SK-N-SH (cell line): ENCODE results near the gene HNRNPAB. TPM values are rescaled to one million over a fixed set of nuclear protein-coding genes. Genes with fewer than 3 reads are reported as not detected.

Experiments
- CTCF ChIA-PET: fragments of 300-600, 350-600 bp; formaldehyde crosslinking; extraction: SDS; loops from one replicate; lab custom pipeline; 2021; lab: Yijun Ruan, JAX
- POLR2A ChIA-PET: fragments of 350-600 bp; sonication (Branson Sonifier 250); formaldehyde crosslinking; extraction: SDS; loops from one replicate; lab custom pipeline; 2020; ENCODE audit warnings: antibody characterized with exemption, inconsistent platforms; lab: Yijun Ruan, JAX
- DNase-seq: peaks from one replicate; pipeline ENCODE4 v3.0.0; 2012
- H2AFZ ChIP-seq: fragments of 200-600 bp; sonication (generic); 2 replicates; pipeline ENCODE4 v1.8.1; 2016; ENCODE audit warnings: antibody characterized with exemption, mild to moderate bottlenecking, low read depth
- H3F3A ChIP-seq: fragments of 200-600 bp; sonication (generic); replicated peaks from 2 replicates; pipeline ENCODE3; 2016; ENCODE audit warnings: antibody characterized with exemption, mild to moderate bottlenecking; ENCODE audit not compliant: insufficient read depth
- H3K27ac ChIP-seq, 2 experiments: fragments of 200-500 bp in 1 of 2; fragments of 200-600 bp in 1 of 2; sonication (Bioruptor generic) in 1 of 2; sonication (generic), shearing (Covaris generic) in 1 of 2; 2 replicates each; pipeline versions ENCODE4 v1.5.1 to v1.6.1; 2014 to 2016; ENCODE audit warnings: low read depth in 2 of 2, inconsistent platforms in 1 of 2, low read length in 1 of 2, mild to moderate bottlenecking in 1 of 2, mixed read lengths in 1 of 2
- H3K27me3 ChIP-seq: fragments of 200-600 bp; sonication (generic), shearing (Covaris generic); 2 replicates; pipeline ENCODE4 v1.6.1; 2016; ENCODE audit warnings: mixed run types; ENCODE audit not compliant: insufficient read depth
- H3K36me3 ChIP-seq, 2 experiments: fragments of 200-500 bp in 1 of 2; fragments of 200-600 bp in 1 of 2; sonication (Bioruptor generic) in 1 of 2; sonication (generic) in 1 of 2; replicated peaks in 1 of 2; 2 replicates each; pipeline versions ENCODE3 to v1.5.1; 2014 to 2016; ENCODE audit warnings: low read length in 1 of 2, mild to moderate bottlenecking in 1 of 2; ENCODE audit not compliant: insufficient read depth in 2 of 2, control insufficient read depth in 1 of 2
- H3K4me1 ChIP-seq, 2 experiments: fragments of 200-500 bp in 1 of 2; fragments of 200-600 bp in 1 of 2; sonication (Bioruptor generic) in 1 of 2; sonication (generic), shearing (Covaris generic) in 1 of 2; 2 replicates each; pipeline versions ENCODE4 v1.5.1 to v1.6.1; 2014 to 2016; ENCODE audit warnings: low read depth in 1 of 2, low read length in 1 of 2, mixed run types in 1 of 2; ENCODE audit not compliant: insufficient read depth in 2 of 2, control insufficient read depth in 1 of 2
- H3K4me2 ChIP-seq: fragments of 200-600 bp; sonication (generic), shearing (Covaris generic); 2 replicates; pipeline ENCODE4 v1.6.1; 2017; ENCODE audit warnings: mixed run types
- H3K4me3 ChIP-seq, 2 experiments: fragments of 200-500 bp in 1 of 2; fragments of 200-600 bp in 1 of 2; sonication (Bioruptor generic) in 1 of 2; sonication (generic), shearing (Covaris generic) in 1 of 2; 2 replicates each; pipeline versions ENCODE4 v1.5.1 to v1.8.1; 2014 to 2016; ENCODE audit warnings: low read depth in 2 of 2, inconsistent platforms in 1 of 2, low read length in 1 of 2, mild to moderate bottlenecking in 1 of 2, mixed read lengths in 1 of 2, moderate library complexity in 1 of 2
- H3K79me2 ChIP-seq: fragments of 200-600 bp; sonication (generic); 2 replicates; pipeline ENCODE4 v1.8.1; 2017; ENCODE audit warnings: mild to moderate bottlenecking; ENCODE audit not compliant: insufficient read depth
- H3K9ac ChIP-seq: fragments of 200-600 bp; sonication (generic); 2 replicates; pipeline ENCODE4 v1.6.1; 2017; ENCODE audit warnings: mixed run types
- H3K9me2 ChIP-seq: fragments of 200-600 bp; sonication (generic); 2 replicates; pipeline ENCODE4 v1.6.1; 2017; ENCODE audit warnings: mixed run types
- H3K9me3 ChIP-seq: fragments of 200-600 bp; sonication (generic); 2 replicates; pipeline ENCODE4 v1.6.1; 2017; ENCODE audit warnings: mixed run types, mild to moderate bottlenecking, moderate library complexity
- H4K20me1 ChIP-seq: fragments of 200-600 bp; sonication (generic); 2 replicates; pipeline ENCODE4 v1.6.1; 2017; ENCODE audit warnings: mild to moderate bottlenecking, mixed run types; ENCODE audit not compliant: insufficient read depth
- CHD2 ChIP-seq: fragments of 150-350 bp; IDR thresholded peaks from 2 replicates; pipeline ENCODE4 v1.6.1; 2018; ENCODE audit warnings: low read length; ENCODE audit not compliant: partially characterized antibody
- ELF1 ChIP-seq: IDR thresholded peaks from 2 replicates; pipeline ENCODE4 v1.4.0; 2012
- EZH2phosphoT487 ChIP-seq: fragments of 200-600 bp; sonication (generic); IDR thresholded peaks from 2 replicates; pipeline ENCODE4 v1.6.1; 2017; ENCODE audit warnings: low read depth, mixed run types, mild to moderate bottlenecking, antibody characterized with exemption, moderate library complexity, borderline replicate concordance
- FOXM1 ChIP-seq: IDR thresholded peaks from 2 replicates; pipeline ENCODE4 v1.4.0; 2012; ENCODE audit warnings: low read depth, mild to moderate bottlenecking
- GABPA ChIP-seq: IDR thresholded peaks from 2 replicates; pipeline ENCODE4 v1.4.0; 2012; ENCODE audit warnings: low read depth, mild to moderate bottlenecking
- IRF3 ChIP-seq: fragments of 150-350 bp; IDR thresholded peaks from 2 replicates; pipeline ENCODE4 v1.6.1; 2016; ENCODE audit warnings: mild to moderate bottlenecking, low read depth, low read length
- JUND ChIP-seq: IDR thresholded peaks from 2 replicates; pipeline ENCODE4 v1.4.0; 2012
- MEF2A ChIP-seq: IDR thresholded peaks from 2 replicates; pipeline ENCODE4 v1.4.0; 2012; ENCODE audit warnings: low read depth, borderline replicate concordance
- NFIC ChIP-seq: IDR thresholded peaks from 2 replicates; pipeline ENCODE4 v1.4.0; 2012; ENCODE audit warnings: borderline replicate concordance
- NRF1 ChIP-seq: IDR thresholded peaks from 2 replicates; pipeline ENCODE4 v1.6.1; 2012; ENCODE audit warnings: low read depth, mild to moderate bottlenecking, low read length
- RAD21 ChIP-seq: IDR thresholded peaks from 2 replicates; pipeline ENCODE4 v1.6.1; 2012; ENCODE audit warnings: mild to moderate bottlenecking, low read length
- RCOR1 ChIP-seq: fragments of 150-350 bp; IDR thresholded peaks from 2 replicates; pipeline ENCODE4 v1.6.1; 2017; ENCODE audit warnings: antibody characterized with exemption, low read length
- RFX5 ChIP-seq: IDR thresholded peaks from 2 replicates; pipeline ENCODE4 v1.6.1; 2012; ENCODE audit warnings: mild to moderate bottlenecking, improper control_type of control experiment, low read length
- RXRA ChIP-seq: IDR thresholded peaks from 2 replicates; pipeline ENCODE4 v1.4.0; 2012; ENCODE audit warnings: low read depth, mild to moderate bottlenecking, borderline replicate concordance
- SIN3A ChIP-seq: IDR thresholded peaks from 2 replicates; pipeline ENCODE4 v1.6.1; 2012; ENCODE audit warnings: low read depth, mild to moderate bottlenecking, low read length, moderate library complexity, borderline replicate concordance
- SMC3 ChIP-seq: IDR thresholded peaks from 2 replicates; pipeline ENCODE4 v1.6.1; 2012; ENCODE audit warnings: low read depth, low read length, improper control_type of control experiment
- TCF12 ChIP-seq: IDR thresholded peaks from 2 replicates; pipeline ENCODE4 v1.4.0; 2012
- USF2 ChIP-seq: fragments of 150-350 bp; IDR thresholded peaks from 2 replicates; pipeline ENCODE4 v1.6.1; 2017; ENCODE audit warnings: antibody characterized with exemption, low read length, low read depth, borderline replicate concordance
- YY1 ChIP-seq: IDR thresholded peaks from 2 replicates; pipeline ENCODE4 v1.4.0; 2012; ENCODE audit warnings: low read depth, mild to moderate bottlenecking
- ZBTB33 ChIP-seq: IDR thresholded peaks from 2 replicates; pipeline ENCODE4 v1.4.0; 2012; ENCODE audit warnings: low read depth, borderline replicate concordance
- WGBS: methylation state at CpG from one replicate; pipeline ENCODE4 v1.1.6; 2017; ENCODE audit warnings: low lambda C conversion rate; 5-methylcytosine and 5-hydroxymethylcytosine counted together
- polyA plus RNA-seq, 3 experiments: library from polyadenylated mRNA; depleted of rRNA; stranded (reverse); fragments of >200 nt; gene quantifications; 2 replicates each; pipeline ENCODE4 v1.2.3, GENCODE V29; 2012

The HNRNPAB gene
- polyA plus RNA-seq, 1 of the 3 experiments (the other 2 are of a cell fraction), result 164 TPM

GRCh38 chr5:178218827-178219226 is 14.5 kb downstream of the HNRNPAB start (continued):
- TF ChIP-seq NFIC (no peak), RCOR1 (no peak), MEF2A (no peak), SIN3A (no peak)

- TF ChIP-seq IRF3 (no peak), RAD21 (no peak), TCF12 (no peak), NRF1 (no peak), FOXM1 (no peak), SMC3 (no peak), JUND (no peak), NFIC (no peak), ELF1 (no peak), YY1 (no peak)
- H3F3A ChIP-seq, result peaks cover 15% of the 10 kb centered on the region
- H4K20me1 ChIP-seq, result no peaks in the 10 kb centered on the region
- ChIA-PET CTCF (interaction anchor here (1.4 kb wide), 1 partner anchor 10 kb away, joined by 4 read pairs; no protein-coding TSS in a partner anchor), POLR2A (interaction anchor here (1.2 to 1.6 kb wide), 2 partner anchors 9 to 168 kb away, joined by 3 to 4 read pairs; no protein-coding TSS in a partner anchor)
- H3K9ac ChIP-seq, result no peak overlapping the region
- no peaks in the 10 kb centered on the region for H3K27me3 ChIP-seq
- H3K4me2 ChIP-seq, result no peak overlapping the region
- no peak overlapping the region for H3K27ac ChIP-seq
- no peak overlapping the region for H3K4me3 ChIP-seq
- H3K79me2 ChIP-seq, result 0 out of 2 replicates have a peak, but pooled peaks cover 4% of the 10 kb centered on the region
- H3K9me2 ChIP-seq, result no peaks in the 10 kb centered on the region
- no peaks in the 10 kb centered on the region; a peak in 1 of 4 replicates for H3K4me1 ChIP-seq
- peaks cover 8 to 17% of the 10 kb centered on the region in 2 experiments for H3K36me3 ChIP-seq
- 82% methylated on average over 3 of the region's 3 CpGs for WGBS
- DNase-seq, result no peak
- H2AFZ ChIP-seq, result no peak overlapping the region
- no peaks in the 10 kb centered on the region for H3K9me3 ChIP-seq
Observed at GRCh38 chr5:178221282-178221681, 16.9 kb downstream of the HNRNPAB start.

- CTCF ChIA-PET, result interaction anchor here (1.4 kb wide), 1 partner anchor 10 kb away, joined by 4 read pairs; no protein-coding TSS in a partner anchor
- H3K4me3 ChIP-seq, result no peak overlapping the region
- DNase-seq, result no peak
- H3K4me2 ChIP-seq, result no peak overlapping the region
- no peaks in the 10 kb centered on the region for H3K27me3 ChIP-seq
- POLR2A ChIA-PET, result interaction anchor here (1.2 to 1.6 kb wide), 2 partner anchors 9 to 167 kb away, joined by 3 to 4 read pairs; no protein-coding TSS in a partner anchor
- H2AFZ ChIP-seq, result no peak overlapping the region
- peaks cover 6 to 11% of the 10 kb centered on the region in 2 experiments for H3K36me3 ChIP-seq
- H3K9me3 ChIP-seq, result no peaks in the 10 kb centered on the region
- 0 out of 2 replicates have a peak, but pooled peaks cover under 1% of the 10 kb centered on the region for H3K79me2 ChIP-seq
- no peak overlapping the region for H3K9ac ChIP-seq
- H3K9me2 ChIP-seq, result no peaks in the 10 kb centered on the region
- H3K27ac ChIP-seq, result no peak overlapping the region
- H4K20me1 ChIP-seq, result no peaks in the 10 kb centered on the region
- H3F3A ChIP-seq, result peaks cover 15% of the 10 kb centered on the region
- WGBS, result 99% methylated on average over 4 of the region's 5 CpGs
- no peaks in the 10 kb centered on the region; a peak in 1 of 4 replicates for H3K4me1 ChIP-seq
- TF ChIP-seq FOXM1, result no peak
- no peak for TF ChIP-seq RAD21
- no peak for TF ChIP-seq GABPA
- no peak for TF ChIP-seq CHD2
- TF ChIP-seq NRF1, result no peak
- no peak for TF ChIP-seq ZBTB33
- TF ChIP-seq EZH2phosphoT487, result no peak
- no peak for TF ChIP-seq RFX5
- TF ChIP-seq MEF2A, result no peak
- no peak for TF ChIP-seq SIN3A
- TF ChIP-seq RCOR1, result no peak
- TF ChIP-seq RXRA, result no peak
- no peak for TF ChIP-seq USF2
- TF ChIP-seq SMC3, result no peak
Observed at GRCh38 chr5:178221853-178222252, 17.5 kb downstream of the HNRNPAB start.
